Nephron progenitor cell (in vitro differentiated cells): ENCODE data around the gene CLEC4G.
A peak's percentile ranks its signal among the peaks of the same experiment; 100 is the strongest.

Experiments used
- DNase-seq: peaks from one replicate; pipeline ENCODE4 v3.0.0; 2021
- H3K27ac Mint-ChIP-seq: 2 replicates; pipeline ENCODE4 v1.8.0; 2021; ENCODE audit warnings: mild to moderate bottlenecking, moderate library complexity, mixed read lengths
- H3K27me3 Mint-ChIP-seq: 2 replicates; pipeline ENCODE4 v1.8.0; 2021; ENCODE audit warnings: mild to moderate bottlenecking, low read depth, mixed read lengths; ENCODE audit not compliant: poor library complexity
- H3K36me3 Mint-ChIP-seq: 2 replicates; pipeline ENCODE4 v1.8.0; 2021; ENCODE audit warnings: low read depth, mixed read lengths
- H3K4me1 Mint-ChIP-seq: 2 replicates; pipeline ENCODE4 v1.8.0; 2021; ENCODE audit warnings: mixed read lengths
- H3K4me3 Mint-ChIP-seq: 2 replicates; pipeline ENCODE4 v1.8.0; 2021; ENCODE audit warnings: mild to moderate bottlenecking, moderate library complexity, mixed read lengths
- H3K9me3 Mint-ChIP-seq: 2 replicates; pipeline ENCODE4 v1.8.0; 2021; ENCODE audit warnings: mild to moderate bottlenecking, moderate library complexity, mixed read lengths
- TF ChIP-seq, protein P1 (sequence below): fragments of 200-600 bp; sonication (generic); IDR thresholded peaks from 2 replicates; pipeline ENCODE4 v1.5.0; 2021; ENCODE audit warnings: antibody characterized with exemption

Gene CLEC4G

DNA sequence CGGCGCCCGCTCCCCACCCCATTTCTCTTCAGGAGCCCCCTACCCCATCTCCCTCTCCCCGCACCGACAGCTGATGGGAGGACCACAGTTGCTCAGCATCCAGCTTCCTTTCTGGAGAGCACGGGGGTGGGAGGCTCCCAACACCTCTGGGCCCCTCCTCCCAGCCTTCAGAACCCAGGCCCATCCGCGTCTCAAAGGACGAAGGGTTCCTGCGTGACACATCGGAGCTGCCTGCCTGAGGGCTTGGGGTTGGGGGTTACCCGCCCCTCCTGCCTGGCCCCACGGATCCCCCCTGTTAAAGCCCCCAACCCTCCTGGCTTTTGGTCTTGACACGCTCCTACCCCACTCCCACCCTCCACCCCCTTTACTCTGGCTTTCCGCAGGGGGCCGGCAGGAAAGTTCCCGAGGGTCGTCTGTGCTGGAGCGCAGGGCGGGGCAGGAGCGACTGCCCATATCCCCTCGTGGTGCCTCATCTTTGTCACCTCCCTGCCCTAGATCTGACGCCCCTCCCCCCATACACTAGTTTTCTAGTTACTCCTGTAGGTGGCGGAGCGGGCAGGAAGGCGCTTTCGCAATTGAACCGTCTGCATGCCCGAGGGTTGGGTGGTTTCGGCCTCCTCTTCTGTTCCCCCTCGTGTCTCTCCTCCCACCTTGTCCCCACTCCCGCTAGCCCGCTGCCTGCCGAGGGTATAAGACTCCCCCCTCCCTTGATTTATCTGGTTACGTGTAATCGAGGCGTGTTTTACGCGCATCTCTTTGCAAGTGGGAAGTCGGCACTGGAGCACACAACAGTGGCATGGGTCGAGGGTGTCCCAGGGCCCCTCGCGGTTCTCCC lies 50.4 kb downstream of the CLEC4G start:
- H3K27me3 Mint-ChIP-seq, result peaks cover 30% of the 10 kb centered on the region
- H3K4me3 Mint-ChIP-seq, result peak overlapping the region; percentile 89
- peaks cover 29% of the 10 kb centered on the region for H3K36me3 Mint-ChIP-seq
- H3K4me1 Mint-ChIP-seq, result peaks cover 41% of the 10 kb centered on the region
- TF ChIP-seq, protein P1, sequence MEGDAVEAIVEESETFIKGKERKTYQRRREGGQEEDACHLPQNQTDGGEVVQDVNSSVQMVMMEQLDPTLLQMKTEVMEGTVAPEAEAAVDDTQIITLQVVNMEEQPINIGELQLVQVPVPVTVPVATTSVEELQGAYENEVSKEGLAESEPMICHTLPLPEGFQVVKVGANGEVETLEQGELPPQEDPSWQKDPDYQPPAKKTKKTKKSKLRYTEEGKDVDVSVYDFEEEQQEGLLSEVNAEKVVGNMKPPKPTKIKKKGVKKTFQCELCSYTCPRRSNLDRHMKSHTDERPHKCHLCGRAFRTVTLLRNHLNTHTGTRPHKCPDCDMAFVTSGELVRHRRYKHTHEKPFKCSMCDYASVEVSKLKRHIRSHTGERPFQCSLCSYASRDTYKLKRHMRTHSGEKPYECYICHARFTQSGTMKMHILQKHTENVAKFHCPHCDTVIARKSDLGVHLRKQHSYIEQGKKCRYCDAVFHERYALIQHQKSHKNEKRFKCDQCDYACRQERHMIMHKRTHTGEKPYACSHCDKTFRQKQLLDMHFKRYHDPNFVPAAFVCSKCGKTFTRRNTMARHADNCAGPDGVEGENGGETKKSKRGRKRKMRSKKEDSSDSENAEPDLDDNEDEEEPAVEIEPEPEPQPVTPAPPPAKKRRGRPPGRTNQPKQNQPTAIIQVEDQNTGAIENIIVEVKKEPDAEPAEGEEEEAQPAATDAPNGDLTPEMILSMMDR, result peak; percentile 16
- no peak overlapping the region for H3K27ac Mint-ChIP-seq
- peak; percentile 75 for DNase-seq
- no peaks in the 10 kb centered on the region for H3K9me3 Mint-ChIP-seq

DNA sequence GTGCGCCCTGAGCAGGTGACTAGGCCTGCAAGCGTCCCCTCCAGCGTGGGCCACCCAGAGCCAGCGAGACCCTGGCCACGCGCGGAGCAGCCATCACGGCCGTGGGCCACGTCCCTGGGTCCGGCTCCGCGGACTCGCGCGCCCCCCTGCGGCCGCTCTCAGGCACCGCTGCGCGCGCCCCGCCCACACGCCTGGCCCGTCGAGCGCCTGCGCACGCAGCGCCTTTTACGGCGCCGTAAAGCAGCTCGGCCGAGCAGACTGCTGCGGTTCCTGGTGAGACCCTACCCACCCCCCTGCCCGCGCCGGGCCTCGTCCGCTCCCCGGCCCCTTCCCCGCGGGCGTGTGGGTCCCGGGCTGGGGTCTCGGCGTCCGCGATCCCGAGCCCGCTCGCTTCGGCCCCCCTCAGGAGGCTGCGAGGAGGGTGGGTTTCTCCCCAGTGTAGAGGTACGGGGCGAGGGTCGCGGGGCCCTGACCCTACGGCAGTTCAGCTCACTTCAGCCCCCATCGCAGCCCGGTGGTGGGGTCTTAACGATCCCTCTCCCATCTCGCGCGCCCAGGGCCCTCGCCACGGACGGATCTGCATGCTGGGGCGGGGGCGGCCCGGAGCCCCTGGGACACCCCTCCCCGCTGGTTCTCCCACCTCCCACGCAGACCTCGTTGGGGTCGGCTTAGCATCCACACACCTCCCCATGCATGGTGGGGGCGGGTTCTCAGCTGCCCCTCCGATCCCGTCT lies 51.1 kb downstream of the CLEC4G start, which contains the start of gene TRAPPC5:
TSS of gene TRAPPC5 (plus strand) at position 228 of the 734 bp plus-strand sequence. CDS start 1,421 bp downstream, outside the sequence.
- H3K9me3 Mint-ChIP-seq, result no peaks in the 10 kb centered on the region
- H3K4me3 Mint-ChIP-seq, result peak within 1 kb of the TSS; percentile 89
- peak; percentile 92 for DNase-seq
- H3K36me3 Mint-ChIP-seq, result peaks cover 25% of the 10 kb centered on the region
- TF ChIP-seq, protein P1, result peak; percentile 78
- H3K27ac Mint-ChIP-seq, result no peak within 1 kb of the TSS
- H3K27me3 Mint-ChIP-seq, result peaks cover 38% of the 10 kb centered on the region
- H3K4me1 Mint-ChIP-seq, result peaks cover 39% of the 10 kb centered on the region

GRCh38 chr19:7679771-7680605 lies 51.9 kb downstream of the CLEC4G start:
- no peak overlapping the region for H3K27ac Mint-ChIP-seq

GRCh38 chr19:7678971-7679751 lies 52.7 kb downstream of the CLEC4G start:
- Mint-ChIP-seq H3K4me1 (peaks cover 31% of the 10 kb centered on the region), H3K27me3 (peaks cover 50% of the 10 kb centered on the region), H3K4me3 (peak overlapping the region; percentile 21), H3K27ac (no peak overlapping the region), H3K9me3 (peaks cover 6% of the 10 kb centered on the region), H3K36me3 (peaks cover 17% of the 10 kb centered on the region)
- no peak for DNase-seq
- TF ChIP-seq, protein P1, result no peak

More at GRCh38 chr19:7679771-7680605, 51.9 kb downstream of the CLEC4G start:
- no peak for DNase-seq
- peaks cover 31% of the 10 kb centered on the region for H3K4me1 Mint-ChIP-seq
- H3K4me3 Mint-ChIP-seq, result peak overlapping the region; percentile 64
- H3K9me3 Mint-ChIP-seq, result no peaks in the 10 kb centered on the region
- H3K36me3 Mint-ChIP-seq, result peaks cover 17% of the 10 kb centered on the region
- TF ChIP-seq, protein P1, result no peak
- H3K27me3 Mint-ChIP-seq, result peaks cover 42% of the 10 kb centered on the region
